Astrocyte (in vitro differentiated cells and primary cell): ENCODE results near the gene CCDC85B.

Experiments
- CTCF ChIP-seq: IDR thresholded peaks from 2 replicates; pipeline ENCODE4 v1.5.1; 2011; ENCODE audit warnings: low read depth, mild to moderate bottlenecking, inconsistent platforms, low read length, moderate library complexity; ENCODE audit not compliant: insufficient read depth
- EZH2 ChIP-seq: IDR thresholded peaks from 2 replicates; pipeline ENCODE4 v1.6.1; 2012; ENCODE audit warnings: mild to moderate bottlenecking, low read length, inconsistent platforms; ENCODE audit not compliant: insufficient read depth

GRCh38 chr11:65861533-65862183 lies 28.8 kb upstream of the CCDC85B start:
- TF ChIP-seq CTCF (no peak), EZH2 (no peak)
